ENCODE measurements around the gene SLAIN1.

The SLAIN1 gene

GRCh38 chr13:77715233-77715891 lies 17.9 kb downstream of the SLAIN1 start:
- no peak for DNase-seq

- DNase-seq: no peak
Measured at GRCh38 chr13:77716692-77717091, 19.2 kb downstream of the SLAIN1 start.

DNA sequence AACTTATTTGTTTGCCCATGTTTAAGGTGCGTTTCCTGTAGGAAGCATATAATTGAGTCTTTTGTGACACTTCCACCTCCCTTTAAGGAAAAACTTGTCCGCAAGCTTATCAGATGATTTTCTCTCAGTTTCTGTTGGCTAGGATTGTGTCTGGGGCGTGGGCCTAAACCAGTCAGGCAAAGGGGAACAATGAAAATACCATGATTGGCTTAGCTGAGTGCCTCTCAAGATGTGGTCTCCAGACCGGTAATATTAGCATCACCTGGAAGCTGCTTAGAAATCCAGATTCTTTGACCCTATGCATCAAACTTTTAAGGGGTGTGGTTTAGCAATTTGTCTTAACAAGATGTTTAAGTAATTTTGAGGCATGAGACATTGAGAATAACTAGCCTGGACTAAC lies 20.0 kb downstream of the SLAIN1 start:
- DNase-seq: no peak

DNA sequence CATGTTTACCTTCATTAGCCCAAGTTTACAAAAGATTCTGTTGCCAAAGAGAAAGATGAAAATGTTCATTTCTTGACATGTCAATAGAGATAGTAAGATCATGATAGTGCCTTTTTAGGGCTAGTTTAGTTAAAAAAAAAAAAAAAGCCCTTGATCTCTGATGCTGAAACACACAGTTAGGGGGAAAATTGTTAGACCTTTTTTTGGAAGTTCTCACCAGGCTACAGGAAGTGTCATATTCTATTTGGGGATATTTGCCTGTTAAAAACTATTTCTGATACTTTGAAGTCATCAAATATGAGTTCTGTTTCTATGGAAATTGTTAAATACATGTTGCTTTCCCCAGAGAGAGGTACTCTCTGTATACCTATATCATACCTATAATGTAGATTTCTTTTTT lies 21.6 kb downstream of the SLAIN1 start:
- DNase-seq: no peak

DNA sequence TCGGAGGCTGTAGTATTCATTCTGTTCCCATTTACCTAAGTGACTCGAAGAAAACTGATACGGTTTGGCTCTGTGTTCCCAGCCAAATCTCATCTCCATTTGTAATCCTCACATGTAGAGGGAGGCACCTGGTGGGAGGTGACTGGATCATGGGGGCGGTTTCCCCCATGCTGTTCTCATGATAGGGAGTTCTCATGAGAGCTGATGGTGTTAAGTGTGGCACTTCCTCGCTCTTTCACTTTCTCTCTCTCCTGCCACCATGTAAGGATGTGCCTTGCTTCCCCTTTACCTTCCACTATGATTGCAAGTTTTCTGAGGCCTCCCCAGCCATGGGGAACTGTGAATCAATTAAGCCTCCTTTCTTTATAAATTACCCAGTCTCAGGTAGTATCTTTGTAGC lies 23.5 kb downstream of the SLAIN1 start:
- no peak for DNase-seq

- no peak for DNase-seq
Measured at GRCh38 chr13:77724092-77724491, 26.6 kb downstream of the SLAIN1 start.

DNA sequence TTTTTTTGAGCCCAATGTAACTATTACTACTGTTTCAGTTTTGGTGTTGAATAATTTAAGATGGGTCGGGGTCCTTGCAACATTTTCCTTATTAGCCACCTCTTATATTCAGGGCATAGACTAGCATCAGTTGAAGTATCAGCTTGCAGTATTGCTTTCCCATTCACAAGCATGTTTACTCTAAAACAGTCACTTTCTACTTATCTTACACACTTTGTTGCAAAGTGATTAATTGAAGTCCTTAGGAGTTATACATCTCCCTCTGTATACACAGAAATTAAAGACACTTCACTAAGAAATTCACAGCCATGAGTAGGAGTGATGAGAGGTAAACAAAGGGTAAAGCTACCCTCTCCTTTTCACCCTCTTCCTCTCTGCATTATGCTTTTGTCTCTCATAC lies 27.6 kb downstream of the SLAIN1 start:
- DNase-seq: no peak

GRCh38 chr13:77728265-77729125 lies 31.0 kb downstream of the SLAIN1 start:
- DNase-seq: no peak

- no peak for DNase-seq
Measured at GRCh38 chr13:77729502-77730221, 32.2 kb downstream of the SLAIN1 start.

GRCh38 chr13:77730572-77730971 lies 33.1 kb downstream of the SLAIN1 start:
- DNase-seq: no peak

- no peak for DNase-seq
Measured at GRCh38 chr13:77732287-77732686, 34.8 kb downstream of the SLAIN1 start.

GRCh38 chr13:77733674-77734073 lies 36.2 kb downstream of the SLAIN1 start:
- no peak for DNase-seq

GRCh38 chr13:77737583-77738200 lies 40.2 kb downstream of the SLAIN1 start:
- no peak for DNase-seq

DNA sequence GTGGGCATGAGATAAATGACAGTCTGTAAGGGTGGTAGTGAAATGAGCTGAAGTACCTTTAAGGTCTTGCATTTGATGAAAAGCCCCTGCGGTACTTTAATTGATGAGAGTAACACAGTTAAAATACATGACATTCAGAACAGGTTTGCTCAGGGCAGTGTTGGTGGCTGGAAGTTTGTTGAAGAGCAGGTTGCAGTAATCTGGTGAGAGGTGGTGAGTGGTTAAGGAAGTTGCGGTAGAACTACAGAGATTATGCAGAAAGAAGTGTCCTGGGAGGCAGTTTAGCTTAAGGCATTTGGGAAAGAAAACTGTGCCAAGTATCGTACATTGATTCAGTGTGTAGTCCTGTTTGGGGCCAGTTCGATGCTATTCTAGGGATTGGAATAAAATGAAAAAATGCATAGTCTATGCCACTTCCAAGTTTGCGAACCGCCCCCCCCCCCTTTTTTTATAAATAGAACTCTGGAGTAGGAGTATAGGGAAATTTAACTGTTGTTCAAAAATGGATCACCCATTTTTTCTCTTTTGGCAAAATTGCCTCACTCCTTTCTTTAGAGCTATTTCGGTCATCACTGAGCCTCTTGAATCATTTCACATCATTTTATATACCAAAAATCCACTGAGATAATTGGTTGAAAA lies 42.7 kb downstream of the SLAIN1 start:
- DNase-seq: no peak

DNA sequence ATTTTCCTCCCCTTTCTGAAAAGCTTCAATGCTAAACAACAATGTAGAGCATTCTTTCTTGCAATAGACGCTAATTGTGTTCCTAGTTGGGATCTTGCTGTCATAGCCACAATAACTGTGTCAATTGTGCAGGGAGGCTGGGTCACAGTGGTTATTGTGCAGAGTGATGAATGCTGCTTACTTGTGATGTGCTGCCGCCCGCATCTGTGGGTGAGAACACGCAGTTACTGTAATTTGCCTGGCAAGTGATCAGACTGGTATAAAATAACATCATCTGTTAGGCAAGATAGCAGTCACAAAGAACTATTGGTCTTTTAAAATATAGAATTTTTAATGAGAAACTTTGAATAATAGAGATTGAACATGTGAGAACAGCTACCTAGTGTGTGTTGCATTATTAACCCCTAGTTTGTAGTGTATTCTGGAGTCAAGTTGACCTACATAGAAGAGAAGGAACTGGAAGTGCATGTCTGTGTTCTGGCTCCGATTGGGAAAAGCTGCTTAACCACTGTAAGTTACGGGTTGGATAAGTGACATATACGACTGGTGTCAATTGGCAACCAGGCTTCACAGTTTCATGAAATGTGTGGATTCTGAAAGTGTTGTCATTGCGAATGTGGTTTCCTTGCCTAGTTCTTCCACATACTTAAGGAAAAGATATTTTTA lies 43.6 kb downstream of the SLAIN1 start:
- no peak for DNase-seq

DNA sequence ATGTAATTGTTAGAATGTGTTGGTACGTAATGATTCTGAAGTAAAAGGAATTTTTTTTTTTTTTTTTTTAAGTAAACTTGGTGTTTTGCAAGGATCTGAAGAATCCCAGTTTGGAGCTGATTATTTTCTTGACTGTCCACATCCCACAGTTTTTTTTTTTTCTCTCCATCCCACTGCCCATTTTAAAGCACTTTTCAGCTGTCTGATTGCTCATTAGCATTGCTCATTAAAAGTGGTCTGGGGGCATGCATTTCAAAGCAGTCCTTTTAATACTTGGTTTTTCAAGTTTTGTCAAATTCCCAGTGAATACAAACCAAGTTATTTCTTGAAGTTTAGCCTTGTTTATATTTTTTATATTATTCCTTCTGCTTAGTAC lies 44.1 kb downstream of the SLAIN1 start:
- DNase-seq: no peak

- DNase-seq: no peak
Measured at GRCh38 chr13:77742801-77743200, 45.3 kb downstream of the SLAIN1 start.

- no peak for DNase-seq
Measured at GRCh38 chr13:77745784-77746183, 48.3 kb downstream of the SLAIN1 start.

- DNase-seq: no peak
Measured at GRCh38 chr13:77749344-77749880, 51.9 kb downstream of the SLAIN1 start.

DNA sequence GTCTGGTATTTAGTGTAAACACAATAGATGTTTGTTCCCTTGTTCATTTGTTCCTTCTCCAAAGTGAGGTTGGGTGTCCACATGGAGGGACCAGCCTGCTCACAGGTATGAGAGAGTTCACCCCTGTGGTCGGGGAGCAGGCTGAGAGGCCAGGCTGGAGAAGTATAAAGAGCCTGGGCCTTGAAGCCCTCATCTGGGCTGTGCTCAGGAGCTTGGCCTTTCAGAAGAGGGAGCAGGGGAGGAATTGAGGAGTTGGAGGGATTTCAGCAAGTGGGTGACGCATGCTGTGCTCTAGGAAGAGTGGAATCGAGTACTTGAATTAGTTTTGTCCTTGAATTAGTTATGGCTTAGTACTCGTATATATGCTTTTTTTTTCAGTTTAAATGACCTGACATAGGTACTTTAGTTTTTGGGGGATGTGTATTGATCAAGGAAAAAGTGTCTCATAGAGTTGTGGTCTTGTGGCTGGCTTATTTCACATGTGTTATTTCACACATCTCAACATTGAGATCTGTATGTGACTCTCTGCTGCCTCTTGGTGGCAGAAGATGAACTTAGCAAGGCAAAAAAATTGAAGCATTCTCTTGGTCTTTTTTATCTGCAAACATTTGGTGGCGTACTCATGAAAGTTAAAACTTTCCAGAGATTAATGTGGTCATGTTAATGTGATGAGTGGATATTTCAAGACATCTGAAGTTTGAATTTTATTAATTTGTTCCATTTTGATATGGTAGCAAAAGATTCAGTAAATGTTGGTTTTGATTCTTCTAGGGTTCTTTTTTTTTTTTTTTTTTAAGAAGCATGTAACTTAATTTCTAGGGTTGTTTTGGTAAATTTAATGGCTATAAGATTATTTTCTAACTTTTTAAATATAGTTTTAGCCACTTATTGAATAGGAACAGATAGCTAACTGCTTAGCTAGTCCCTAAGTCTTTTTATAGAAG lies 54.3 kb downstream of the SLAIN1 start:
- DNase-seq: peak; percentile 18
